SU-DHL-6 (cell line): ENCODE measurements around the gene WDR72.

Experiments
- CTCF ChIP-seq: fragments of 200-600 bp; sonication (generic); IDR thresholded peaks from one replicate; pipeline ENCODE4 v1.5.1; 2017; ENCODE audit warnings: antibody characterized with exemption, mild to moderate bottlenecking, low read length, moderate library complexity; ENCODE audit not compliant: insufficient read depth, poor library complexity, severe bottlenecking
- EZH2phosphoT487 ChIP-seq: fragments of 200-600 bp; sonication (generic), shearing (Covaris generic); conservative IDR thresholded peaks from 2 replicates; pipeline ENCODE4 v1.6.1; 2018; ENCODE audit warnings: mild to moderate bottlenecking, antibody characterized with exemption, low read length, moderate library complexity, mixed read lengths

- TF ChIP-seq CTCF (no peak), EZH2phosphoT487 (no peak)
Measured at GRCh38 chr15:53511175-53511574, 248.3 kb downstream of the WDR72 start.
